AML-193 (cell line): ENCODE data around the gene NRG2.

Source experiments
- DNase-seq, 2 experiments: peaks; one replicate each; lab custom pipeline; 2025; lab: John Stamatoyannopoulos, UW

Gene NRG2

DNA sequence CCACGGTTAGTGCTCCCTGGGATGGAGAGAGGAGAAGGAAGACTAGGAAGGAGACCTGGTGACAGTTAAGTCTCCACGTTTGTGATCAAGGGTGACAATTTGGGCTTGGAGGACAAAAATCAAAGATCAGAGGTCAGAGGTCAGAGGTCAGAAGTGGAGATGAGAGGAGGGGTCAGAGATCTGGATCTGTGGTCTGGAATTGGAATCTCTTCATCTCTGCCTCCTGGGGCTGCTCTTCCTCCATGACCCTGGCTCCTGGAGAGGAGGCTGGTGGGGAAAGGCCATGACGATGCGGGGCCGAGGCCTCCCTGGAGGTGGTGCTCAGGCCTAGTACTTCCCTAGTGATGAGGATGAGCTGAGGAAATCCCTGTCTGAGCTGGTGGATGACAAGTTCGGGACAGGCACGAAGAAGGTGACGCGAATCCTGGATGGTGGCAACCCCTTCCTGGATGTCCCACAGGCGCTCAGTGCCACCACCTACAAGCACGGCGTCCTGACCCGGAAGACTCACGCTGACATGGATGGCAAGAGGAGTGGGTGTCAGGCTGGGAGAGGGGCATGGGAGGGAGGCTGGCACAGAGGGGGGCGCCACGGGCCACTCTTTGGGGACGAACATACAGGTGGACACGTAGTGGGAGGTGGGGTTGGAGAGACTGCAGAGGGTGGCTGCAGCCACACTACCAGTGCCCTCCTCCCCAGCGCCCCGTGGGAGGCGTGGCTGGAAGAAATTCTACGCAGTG is 206.5 kb downstream of the NRG2 start:
- no peak for DNase-seq

GRCh38 chr5:139835656-139836055 is 207.4 kb downstream of the NRG2 start:
- DNase-seq, result no peak

DNA sequence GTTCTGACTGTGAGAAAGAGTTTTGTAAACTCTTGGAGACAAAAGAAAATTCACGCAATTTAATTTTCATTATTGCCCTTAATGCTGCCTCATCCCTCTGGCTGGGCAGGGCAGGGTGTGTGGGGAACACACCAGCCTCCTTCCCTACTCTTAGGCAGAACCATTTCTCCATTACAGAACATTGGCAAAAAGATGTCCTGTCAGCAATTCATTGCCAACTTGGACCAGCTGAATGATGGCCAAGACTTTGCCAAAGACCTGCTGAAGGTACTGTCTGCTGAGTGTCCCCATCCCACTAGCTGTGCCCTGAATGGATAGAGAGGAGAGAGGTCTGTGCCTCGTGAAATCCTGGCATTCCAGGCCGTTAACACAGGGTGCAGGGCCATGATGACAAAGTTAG is 209.6 kb downstream of the NRG2 start:
- no peak for DNase-seq

- DNase-seq, result no peak
Observed at GRCh38 chr5:139831624-139832023, 211.5 kb downstream of the NRG2 start.

GRCh38 chr5:139829471-139829870 is 213.6 kb downstream of the NRG2 start:
- no peak for DNase-seq

DNA sequence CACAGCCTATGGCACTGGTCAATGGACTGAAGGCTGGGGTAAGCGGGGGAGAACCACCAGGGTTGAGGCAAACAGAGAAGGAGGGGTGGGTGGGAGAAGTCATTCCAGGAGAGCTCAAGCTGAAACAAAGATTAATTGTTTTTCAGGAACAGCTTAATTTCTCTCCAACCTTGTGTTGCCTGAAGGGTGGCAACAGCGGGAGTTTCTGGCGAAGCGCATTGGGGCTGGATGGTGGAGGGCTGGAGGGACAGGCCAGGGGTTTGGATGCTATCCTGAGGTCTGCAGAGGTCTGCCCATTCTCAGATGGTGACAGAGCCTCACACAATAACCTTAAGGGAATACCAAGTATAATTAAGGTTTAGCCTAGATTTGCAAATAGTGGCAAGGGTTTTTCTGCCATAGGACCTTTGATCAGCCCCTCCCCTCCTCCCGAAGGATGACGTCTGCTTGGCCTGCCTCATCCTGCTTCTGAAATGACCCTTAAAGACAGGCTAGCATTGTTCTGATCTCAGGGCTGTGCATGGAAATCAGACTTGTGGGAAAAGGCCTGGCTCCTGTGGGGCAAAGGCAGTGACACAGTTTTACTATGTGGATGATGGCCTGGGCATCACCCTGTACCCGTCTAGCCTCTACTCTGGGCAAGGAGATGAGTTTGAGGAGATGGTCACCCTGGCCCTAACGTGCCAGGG is 214.7 kb downstream of the NRG2 start:
- DNase-seq, result no peak

- no peak for DNase-seq
Observed at GRCh38 chr5:139825690-139826089, 217.4 kb downstream of the NRG2 start.

DNA sequence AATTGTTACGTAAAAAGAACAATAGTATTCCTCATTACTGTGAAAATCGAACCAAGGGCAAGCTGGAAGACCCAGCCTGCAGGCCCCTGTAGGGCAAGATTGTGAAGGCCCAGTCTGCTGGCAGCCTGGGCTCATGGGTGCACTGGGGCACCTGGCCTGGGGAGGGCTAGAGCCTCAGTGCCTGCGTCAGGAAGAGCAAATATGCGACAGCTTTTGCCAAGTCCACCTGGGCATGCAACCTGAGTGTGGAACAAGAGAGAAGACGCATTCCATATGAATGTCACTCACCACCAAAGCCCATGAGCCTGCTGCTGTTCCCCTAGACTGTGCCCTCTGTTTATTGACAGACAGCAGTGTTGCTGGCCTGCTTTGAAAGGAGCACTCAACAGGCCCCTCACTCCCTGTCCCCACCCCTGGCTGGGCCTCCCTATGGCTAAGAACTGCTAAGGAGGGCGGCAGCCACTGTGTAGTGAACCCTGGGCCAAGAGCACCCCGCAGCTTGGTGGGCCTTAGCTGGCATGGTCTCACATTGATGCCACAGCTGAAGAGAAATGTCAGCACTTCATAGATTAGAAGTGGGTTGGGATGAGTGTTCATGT is 219.2 kb downstream of the NRG2 start:
- no peak for DNase-seq

DNA sequence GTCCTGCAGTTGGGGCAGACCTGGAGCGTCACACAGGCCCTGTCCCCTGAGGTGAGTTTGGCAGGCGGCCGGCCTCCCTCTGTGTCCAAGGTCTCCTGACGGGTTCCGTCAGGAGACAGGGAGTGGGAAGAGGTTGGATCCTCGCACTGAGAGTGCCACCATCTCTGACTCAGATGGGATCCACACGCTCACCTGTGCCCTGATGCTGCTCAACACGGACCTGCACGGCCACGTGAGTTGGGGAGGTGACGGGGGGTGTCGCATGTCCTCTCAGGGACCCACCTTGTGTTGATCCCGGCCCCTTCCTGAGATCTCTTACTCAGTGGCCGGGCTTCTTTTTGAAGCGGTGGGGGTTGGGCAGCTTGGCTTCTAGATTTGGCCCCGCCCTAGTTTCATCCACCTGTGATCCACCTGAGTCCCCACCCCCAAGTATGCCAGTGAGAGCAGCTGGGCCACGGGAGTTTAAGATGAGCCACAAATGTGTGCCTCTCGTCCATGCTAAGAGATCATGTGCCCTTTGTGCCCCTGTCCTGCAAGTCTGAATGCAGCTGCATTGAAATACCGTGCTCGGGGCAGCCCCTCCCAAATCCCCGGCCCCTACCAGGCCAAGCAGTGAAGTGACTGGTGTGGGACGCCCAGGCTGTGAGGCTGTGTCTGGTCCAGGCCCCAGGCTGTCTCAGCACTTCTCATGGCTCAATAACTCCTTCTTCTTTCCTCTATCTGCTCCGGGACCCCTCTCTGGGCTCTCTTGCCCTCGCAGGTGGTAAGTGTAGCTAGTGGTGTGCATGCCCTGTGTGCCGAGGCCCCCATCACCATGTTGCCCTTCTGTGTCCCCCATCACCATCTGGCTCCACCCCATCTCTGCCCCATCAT is 220.3 kb downstream of the NRG2 start:
- no peak for DNase-seq

DNA sequence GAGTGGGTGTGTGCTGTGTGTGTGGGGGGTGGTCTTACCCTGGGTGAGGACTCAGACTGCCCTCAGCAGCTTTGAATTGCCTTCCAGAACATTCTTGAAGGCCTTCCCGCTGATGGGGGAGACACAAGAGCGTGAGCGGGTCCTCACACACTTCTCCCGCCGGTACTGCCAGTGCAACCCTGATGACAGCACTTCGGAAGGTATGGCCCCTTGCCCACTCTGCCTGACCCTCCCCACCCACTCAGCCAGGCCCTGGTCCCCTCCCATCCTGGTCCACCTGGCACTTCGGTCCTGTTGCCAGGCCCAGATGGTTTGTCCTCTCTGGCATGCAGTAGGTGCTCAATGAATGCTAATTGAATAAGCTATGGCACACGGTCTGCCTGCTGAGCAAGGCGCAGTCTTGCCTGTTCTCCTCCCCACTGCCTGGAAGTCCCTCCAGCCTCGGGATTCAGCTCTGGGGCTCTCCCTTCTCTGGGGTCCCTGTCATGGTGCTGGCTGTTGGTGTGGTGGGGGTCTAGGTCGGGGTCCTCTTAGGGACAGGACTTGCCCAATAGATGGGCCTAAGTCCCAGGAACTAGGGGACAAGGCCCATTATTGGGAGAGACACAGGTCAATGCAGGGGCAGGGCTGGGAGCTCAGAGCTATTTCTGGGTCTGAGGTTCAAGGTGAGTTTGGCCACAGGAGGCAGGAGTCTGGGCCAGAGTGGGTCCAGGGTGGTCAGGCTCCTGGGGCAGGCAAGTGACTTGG is 221.1 kb downstream of the NRG2 start:
- no peak for DNase-seq

- DNase-seq, result no peak
Observed at GRCh38 chr5:139820606-139821005, 222.5 kb downstream of the NRG2 start.

DNA sequence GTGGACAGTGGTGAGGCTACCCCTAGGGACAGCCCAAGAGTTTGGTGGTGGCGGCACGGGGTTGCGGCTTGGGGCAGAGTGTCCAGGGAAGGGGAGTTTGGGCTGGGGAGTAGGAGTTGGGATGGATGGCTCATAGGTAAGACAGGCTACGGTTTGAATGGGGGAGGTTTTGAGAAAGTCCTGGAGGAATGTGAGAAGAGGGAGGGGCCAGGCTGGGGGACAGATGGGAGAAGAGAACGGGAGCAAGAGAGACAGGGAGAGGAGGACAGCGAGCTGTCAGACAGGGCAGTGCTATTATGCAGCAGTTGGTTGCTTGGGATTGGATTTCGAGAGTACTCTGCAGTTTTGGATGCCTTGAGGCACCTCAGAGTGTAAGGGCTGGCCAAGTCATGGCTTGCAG is 223.0 kb downstream of the NRG2 start:
- DNase-seq, result no peak

DNA sequence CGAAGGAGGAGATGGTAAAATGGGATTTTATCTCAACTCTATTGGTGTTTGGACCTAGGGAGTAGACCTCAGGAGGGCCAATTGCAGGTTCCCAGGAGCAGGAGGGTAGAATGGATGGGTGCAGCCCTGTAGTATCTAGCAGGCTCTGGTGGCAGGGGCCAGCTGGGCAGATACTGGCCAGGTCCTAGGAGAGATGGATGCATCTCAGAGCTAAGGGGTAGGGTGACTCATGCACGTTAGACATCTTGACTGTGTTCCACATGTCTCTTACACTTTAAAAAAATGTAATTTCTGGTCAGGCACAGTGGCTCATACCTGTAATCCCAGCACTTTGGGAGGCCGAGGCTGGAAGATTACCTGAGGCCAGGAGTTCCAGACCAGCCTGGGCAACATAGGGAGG is 225.1 kb downstream of the NRG2 start:
- DNase-seq, result no peak

DNA sequence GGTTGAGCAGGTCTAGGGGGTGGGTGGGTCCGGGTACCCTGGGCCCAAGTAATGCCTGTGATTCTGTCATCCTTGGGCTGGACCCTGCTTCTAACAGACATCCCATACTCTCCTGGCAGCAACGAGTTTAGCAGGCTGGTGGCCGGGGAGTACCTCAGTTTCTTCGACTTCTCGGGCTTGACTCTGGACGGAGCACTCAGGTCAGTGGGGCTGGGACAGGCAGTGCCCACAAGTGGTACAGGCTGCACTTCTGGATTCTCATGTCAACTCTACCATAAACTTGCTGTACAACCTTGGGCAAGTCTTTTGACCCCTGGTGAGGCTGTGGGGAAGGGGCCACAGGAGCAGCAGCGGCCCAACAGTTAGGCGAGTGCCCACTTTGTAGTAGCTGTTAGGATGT is 225.7 kb downstream of the NRG2 start:
- no peak for DNase-seq

DNA sequence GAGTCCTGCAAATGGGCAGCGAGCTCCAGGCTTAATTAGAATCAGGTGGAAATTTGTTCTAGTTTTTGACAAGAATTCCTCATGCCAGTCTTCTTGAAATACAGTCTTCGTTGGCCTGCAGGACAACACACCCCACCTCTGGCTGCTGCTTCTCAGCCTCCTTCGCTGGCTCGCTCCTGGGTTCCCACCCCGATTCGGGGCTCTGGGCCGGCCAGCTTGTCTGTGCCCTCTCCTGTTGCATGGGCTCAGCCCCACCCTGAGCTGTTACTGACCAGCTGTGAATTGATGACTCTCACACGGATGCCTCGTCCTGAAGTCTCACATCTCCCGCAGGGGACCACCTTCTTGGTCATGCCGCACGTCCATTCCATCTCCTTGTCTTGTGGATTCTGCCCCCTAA is 226.5 kb downstream of the NRG2 start:
- DNase-seq, result no peak

DNA sequence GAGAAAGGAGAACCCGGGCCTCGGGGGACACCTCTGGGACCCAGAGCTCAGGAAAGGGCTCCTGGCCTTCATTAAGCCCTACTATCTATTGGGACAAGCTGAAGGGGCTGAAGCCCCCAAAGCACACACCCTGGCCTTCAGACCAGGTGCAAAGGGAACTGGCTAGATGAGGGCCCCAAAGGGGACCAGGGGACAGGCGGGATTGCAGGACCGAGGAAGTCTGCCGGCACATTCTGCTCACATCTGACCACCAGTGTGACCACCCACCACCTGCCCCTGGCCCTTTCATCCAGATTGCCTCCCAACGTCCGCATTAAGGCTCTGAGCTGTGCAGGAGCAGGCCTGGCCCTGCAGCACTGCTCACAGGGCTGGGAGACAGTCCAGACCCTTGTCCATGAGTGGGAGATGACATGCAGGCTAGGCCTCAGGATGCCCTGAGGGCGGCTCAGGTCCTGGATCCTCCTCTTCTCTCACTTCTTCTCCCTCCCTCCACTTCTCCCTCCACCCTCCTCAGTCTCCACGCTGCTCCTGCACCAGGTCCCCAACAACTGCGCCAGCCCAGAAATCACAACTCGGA is 228.3 kb downstream of the NRG2 start:
- DNase-seq, result no peak

GRCh38 chr5:139814191-139814601 is 228.9 kb downstream of the NRG2 start:
- no peak for DNase-seq

DNA sequence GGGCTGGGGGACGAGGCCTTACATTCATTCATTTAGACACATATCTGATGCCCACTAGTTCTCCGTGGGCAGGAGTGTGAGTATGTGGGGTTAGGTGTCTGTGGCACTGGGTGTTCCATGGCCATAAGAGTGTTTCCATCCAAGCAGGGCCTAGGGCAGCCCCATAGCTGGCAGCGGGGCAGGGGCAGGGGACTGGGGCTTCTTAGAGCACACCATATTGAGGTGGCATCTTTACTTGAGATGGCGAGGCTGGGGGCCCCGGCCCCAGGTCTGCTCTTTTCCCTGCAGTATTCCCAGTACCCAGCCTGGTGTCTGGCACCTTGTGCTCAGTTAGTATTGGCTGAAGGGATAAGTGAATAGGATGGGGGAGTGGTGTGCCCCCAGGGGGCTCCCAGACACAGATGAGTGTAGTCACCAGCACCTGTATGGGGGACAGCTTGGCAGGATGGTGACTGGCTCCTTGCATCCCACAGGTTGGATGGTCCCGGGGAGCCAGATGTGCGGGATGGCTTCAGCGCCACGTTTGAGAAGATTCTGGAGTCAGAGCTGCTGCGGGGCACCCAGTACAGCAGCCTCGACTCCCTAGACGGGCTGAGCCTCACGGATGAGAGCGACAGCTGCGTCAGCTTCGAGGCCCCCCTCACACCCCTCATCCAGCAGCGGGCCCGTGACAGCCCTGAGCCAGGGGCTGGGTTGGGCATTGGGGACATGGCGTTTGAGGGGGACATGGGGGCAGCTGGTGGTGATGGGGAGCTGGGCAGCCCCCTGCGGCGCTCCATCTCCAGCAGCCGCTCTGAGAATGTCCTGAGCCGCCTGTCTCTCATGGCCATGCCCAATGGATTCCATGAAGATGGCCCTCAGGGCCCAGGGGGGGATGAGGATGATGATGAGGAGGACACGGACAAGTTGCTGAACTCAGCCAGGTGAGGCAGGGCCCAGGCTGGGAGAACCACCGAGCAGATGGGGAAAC is 230.0 kb downstream of the NRG2 start:
- no peak for DNase-seq

GRCh38 chr5:139812323-139812722 is 230.8 kb downstream of the NRG2 start:
- no peak for DNase-seq

- no peak for DNase-seq
Observed at GRCh38 chr5:139811274-139811607, 231.9 kb downstream of the NRG2 start.
